GM23338 (cell line): Measurements from ENCODE around the gene MAP1S. TPM values are rescaled to one million over a fixed set of nuclear protein-coding genes. Genes with fewer than 3 reads are reported as not detected.

ENCODE experiments used
- polyA plus RNA-seq: library from polyadenylated mRNA; unstranded; fragments of >200 nt; fragmentation: Nextera tagmentation; extraction: Ambion mirVana; gene quantifications from 2 replicates; pipeline ENCODE4 v1.2.1, GENCODE V29; 2016
- total RNA-seq: library from RNA; depleted of rRNA; stranded (reverse); fragments of >200 nt; shearing (Covaris generic); gene quantifications from 2 replicates; pipeline ENCODE4 v1.2.3, GENCODE V29; 2014; rRNA removed

Gene MAP1S
- total and polyA plus RNA-seq, 2 experiments from 2014 or later = 102 to 104 TPM

Other genes with a start within 250 kb of the MAP1S start
- gene SLC27A1, start 249.0 kb upstream of the MAP1S start, total RNA-seq = 9.3 and 11.6 TPM in 2 replicates
- 2.1 and 3.5 TPM in 2 replicates for gene SLC27A1, start 249.0 kb upstream of the MAP1S start, polyA plus RNA-seq
- gene PGLS, start 207.8 kb upstream of the MAP1S start, total RNA-seq = 55.4 and 63.5 TPM in 2 replicates
- 56.9 and 62.2 TPM in 2 replicates for gene PGLS, start 207.8 kb upstream of the MAP1S start, polyA plus RNA-seq
- gene COLGALT1, start 163.8 kb upstream of the MAP1S start, total RNA-seq = 52.0 and 63.4 TPM in 2 replicates
- gene COLGALT1, start 163.8 kb upstream of the MAP1S start, polyA plus RNA-seq = 16.1 and 18.2 TPM in 2 replicates
- gene UNC13A, start 31.1 kb upstream of the MAP1S start, total RNA-seq = 25.0 and 30.4 TPM in 2 replicates
- gene UNC13A, start 31.1 kb upstream of the MAP1S start, polyA plus RNA-seq = 8.7 and 9.5 TPM in 2 replicates
- 22.4 and 42.3 TPM in 2 replicates for gene FCHO1, start 32.0 kb downstream of the MAP1S start, total RNA-seq
- gene FCHO1, start 32.0 kb downstream of the MAP1S start, polyA plus RNA-seq = 14.9 and 18.5 TPM in 2 replicates
- gene B3GNT3, start 75.7 kb downstream of the MAP1S start, total RNA-seq = 1.0 and 1.9 TPM in 2 replicates
- gene B3GNT3, start 75.7 kb downstream of the MAP1S start, polyA plus RNA-seq = 0.90 and 0.99 TPM in 2 replicates
- gene INSL3, start 102.0 kb downstream of the MAP1S start, total RNA-seq = not detected in 2 replicates
- gene INSL3, start 102.0 kb downstream of the MAP1S start, polyA plus RNA-seq = 0.76 and 1.5 TPM in 2 replicates
- gene JAK3, start 128.5 kb downstream of the MAP1S start, total RNA-seq = 4.2 and 5.4 TPM in 2 replicates
- 2.8 and 2.9 TPM in 2 replicates for gene JAK3, start 128.5 kb downstream of the MAP1S start, polyA plus RNA-seq
- gene RPL18A, start 140.4 kb downstream of the MAP1S start, total RNA-seq = 1,233 and 1,314 TPM in 2 replicates
- gene RPL18A, start 140.4 kb downstream of the MAP1S start, polyA plus RNA-seq = 2,829 and 2,918 TPM in 2 replicates
- gene SLC5A5, start 152.5 kb downstream of the MAP1S start, total RNA-seq = 2.1 and 2.6 TPM in 2 replicates
- 1.0 and 1.7 TPM in 2 replicates for gene SLC5A5, start 152.5 kb downstream of the MAP1S start, polyA plus RNA-seq
- gene CCDC124, start 213.5 kb downstream of the MAP1S start, total RNA-seq = 55.0 and 56.0 TPM in 2 replicates
- gene CCDC124, start 213.5 kb downstream of the MAP1S start, polyA plus RNA-seq = 182 and 194 TPM in 2 replicates
- 12.4 and 29.8 TPM in 2 replicates for gene KCNN1, start 247.6 kb downstream of the MAP1S start, total RNA-seq
- 2.2 and 3.3 TPM in 2 replicates for gene KCNN1, start 247.6 kb downstream of the MAP1S start, polyA plus RNA-seq